DND-41 (cell line): ENCODE data around the gene SLC22A17.
"Not testable (repeated sequence)": the region's sequence is repeated elsewhere in the genome, so short reads cannot be mapped to it uniquely, and the experiment has no call there.

Experiments used
- ATAC-seq: fragments of 200-7000 bp; cut with Tn5 transposase; 3 replicates; pipeline ENCODE4 v1.9.1; 2021; ENCODE audit warnings: low read depth; ENCODE audit not compliant: insufficient read depth
- DNase-seq: peaks from one replicate; pipeline ENCODE4 v3.0.0-alpha.2; 2020
- H2AFZ ChIP-seq: 2 replicates; pipeline ENCODE4 v1.6.0; 2012; ENCODE audit warnings: low read depth, low read length
- H3K27ac ChIP-seq: 2 replicates; pipeline ENCODE4 v1.5.1; 2012; ENCODE audit warnings: low read length, inconsistent platforms
- H3K27me3 ChIP-seq: fragments of 200-600 bp; sonication (generic); 2 replicates; pipeline ENCODE4 v1.6.0; 2012; ENCODE audit warnings: low read length, mild to moderate bottlenecking, inconsistent platforms; ENCODE audit not compliant: insufficient read depth, poor library complexity
- H3K36me3 ChIP-seq: 2 replicates; pipeline ENCODE4 v1.5.1; 2012; ENCODE audit warnings: low read length, inconsistent platforms; ENCODE audit not compliant: insufficient read depth
- H3K4me1 ChIP-seq: 2 replicates; pipeline ENCODE4 v1.5.1; 2012; ENCODE audit warnings: mild to moderate bottlenecking, low read length; ENCODE audit not compliant: insufficient read depth
- H3K4me2 ChIP-seq: 2 replicates; pipeline ENCODE4 v1.6.0; 2012; ENCODE audit warnings: mild to moderate bottlenecking, moderate library complexity, low read length, inconsistent platforms; ENCODE audit not compliant: insufficient read depth
- H3K4me3 ChIP-seq, 2 experiments: fragments of 200-600 bp in 1 of 2; shearing (Covaris generic) in 1 of 2; 2 replicates each; pipeline ENCODE4 v1.5.1; 2012 to 2016; ENCODE audit warnings: inconsistent platforms in 2 of 2, low read length in 2 of 2, mild to moderate bottlenecking in 2 of 2, low read depth in 1 of 2, moderate library complexity in 1 of 2
- H3K79me2 ChIP-seq: 2 replicates; pipeline ENCODE4 v1.6.0; 2012; ENCODE audit warnings: low read length, inconsistent platforms; ENCODE audit not compliant: insufficient read depth
- H3K9ac ChIP-seq: 2 replicates; pipeline ENCODE4 v1.6.0; 2012; ENCODE audit warnings: low read depth, mild to moderate bottlenecking, inconsistent platforms, low read length, moderate library complexity
- H3K9me3 ChIP-seq: 2 replicates; pipeline ENCODE4 v1.5.1; 2012; ENCODE audit warnings: low read length, moderate library complexity, mild to moderate bottlenecking, inconsistent platforms; ENCODE audit not compliant: insufficient read depth, severe bottlenecking
- H4K20me1 ChIP-seq: 2 replicates; pipeline ENCODE4 v1.6.0; 2012; ENCODE audit warnings: low read length; ENCODE audit not compliant: insufficient read depth
- EZH2 ChIP-seq: IDR thresholded peaks from 3 replicates; pipeline ENCODE4 v1.6.1; 2012; ENCODE audit warnings: borderline replicate concordance, low read depth, mild to moderate bottlenecking, moderate library complexity, low read length, inconsistent platforms; ENCODE audit not compliant: severe bottlenecking
- TF ChIP-seq, protein P1 (sequence below): IDR thresholded peaks from 2 replicates; pipeline ENCODE4 v1.5.1; 2012; ENCODE audit warnings: borderline replicate concordance, low read length, moderate library complexity, mild to moderate bottlenecking; ENCODE audit not compliant: poor library complexity, severe bottlenecking; ENCODE audit errors: extremely low read depth

SLC22A17 gene

DNA sequence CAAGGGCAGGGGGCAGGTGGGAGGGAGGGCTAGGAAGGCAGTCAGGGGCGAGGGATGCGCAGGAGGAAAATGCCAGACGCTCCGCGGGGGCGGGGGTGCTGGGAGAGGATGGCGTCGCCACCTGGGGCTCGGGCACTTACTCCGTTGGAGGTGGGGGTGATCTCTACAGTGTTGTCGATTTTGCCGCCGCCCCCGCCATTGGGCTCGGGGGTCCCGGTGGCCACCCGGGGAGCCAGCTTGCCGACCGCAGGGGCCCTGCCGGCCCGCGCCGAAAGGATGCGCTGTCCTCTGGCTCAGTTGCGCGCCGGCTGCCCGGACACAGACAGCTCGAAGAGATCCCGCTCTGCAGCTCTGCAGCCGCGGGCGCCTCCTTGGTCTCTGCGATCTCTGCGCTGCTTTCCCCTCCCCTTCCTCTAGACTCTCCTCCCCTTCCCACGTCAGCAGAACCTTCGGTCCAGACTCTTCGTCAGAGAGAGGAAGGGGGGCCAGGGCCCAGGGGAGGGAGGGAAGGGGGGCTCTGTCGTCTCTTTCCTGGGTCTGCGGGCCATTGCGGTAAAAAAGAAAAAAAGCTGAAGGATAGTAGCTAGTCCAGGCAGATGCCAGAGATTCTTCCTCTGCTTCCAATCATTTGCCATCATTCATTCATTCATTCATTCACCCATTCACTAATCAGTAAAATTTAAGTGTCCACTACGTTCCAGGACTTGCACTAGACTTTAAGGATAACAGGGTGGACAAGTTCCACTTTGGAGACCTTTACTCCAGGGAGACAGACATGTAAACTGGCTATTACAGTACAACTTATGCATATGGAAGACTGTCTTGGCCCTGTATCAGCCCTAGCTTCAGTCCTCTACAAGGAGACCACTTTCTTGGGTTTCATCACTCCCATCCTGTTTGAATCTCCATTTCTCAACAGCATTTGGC, at the start of gene SLC22A17:
TSS of gene SLC22A17 (minus strand) at position 382 of the 927 bp plus-strand sequence.
- Histone ChIP-seq H3K4me1 (no peaks in the 10 kb centered on the region), H4K20me1 (no peaks in the 10 kb centered on the region), H3K27ac (no peak within 1 kb of the TSS), H3K4me2 (no peak within 1 kb of the TSS), H3K79me2 (no peaks in the 10 kb centered on the region), H3K9ac (no peak within 1 kb of the TSS), H3K27me3 (peaks cover 42% of the 10 kb centered on the region), H3K9me3 (no peaks in the 10 kb centered on the region), H3K4me3 (no peak within 1 kb of the TSS), H2AFZ (no peak within 1 kb of the TSS), H3K36me3 (no peaks in the 10 kb centered on the region)
- TF ChIP-seq, protein P1, sequence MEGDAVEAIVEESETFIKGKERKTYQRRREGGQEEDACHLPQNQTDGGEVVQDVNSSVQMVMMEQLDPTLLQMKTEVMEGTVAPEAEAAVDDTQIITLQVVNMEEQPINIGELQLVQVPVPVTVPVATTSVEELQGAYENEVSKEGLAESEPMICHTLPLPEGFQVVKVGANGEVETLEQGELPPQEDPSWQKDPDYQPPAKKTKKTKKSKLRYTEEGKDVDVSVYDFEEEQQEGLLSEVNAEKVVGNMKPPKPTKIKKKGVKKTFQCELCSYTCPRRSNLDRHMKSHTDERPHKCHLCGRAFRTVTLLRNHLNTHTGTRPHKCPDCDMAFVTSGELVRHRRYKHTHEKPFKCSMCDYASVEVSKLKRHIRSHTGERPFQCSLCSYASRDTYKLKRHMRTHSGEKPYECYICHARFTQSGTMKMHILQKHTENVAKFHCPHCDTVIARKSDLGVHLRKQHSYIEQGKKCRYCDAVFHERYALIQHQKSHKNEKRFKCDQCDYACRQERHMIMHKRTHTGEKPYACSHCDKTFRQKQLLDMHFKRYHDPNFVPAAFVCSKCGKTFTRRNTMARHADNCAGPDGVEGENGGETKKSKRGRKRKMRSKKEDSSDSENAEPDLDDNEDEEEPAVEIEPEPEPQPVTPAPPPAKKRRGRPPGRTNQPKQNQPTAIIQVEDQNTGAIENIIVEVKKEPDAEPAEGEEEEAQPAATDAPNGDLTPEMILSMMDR = no peak
- peak; percentile 33 for TF ChIP-seq EZH2
- ATAC-seq (peak; percentile 49), DNase-seq (no peak)

- Histone ChIP-seq H2AFZ (no peak overlapping the region), H3K79me2 (no peaks in the 10 kb centered on the region), H3K27me3 (peaks cover 15% of the 10 kb centered on the region), H4K20me1 (no peaks in the 10 kb centered on the region; the same call in 1 of the 2 replicates), H3K9me3 (no peaks in the 10 kb centered on the region), H3K4me1 (no peaks in the 10 kb centered on the region), H3K9ac (no peak overlapping the region), H3K4me3 (no peak overlapping the region), H3K36me3 (no peaks in the 10 kb centered on the region), H3K27ac (no peak overlapping the region), H3K4me2 (no peak overlapping the region)
- ATAC-seq (no peak), DNase-seq (no peak)
- TF ChIP-seq, protein P1 = no peak
- TF ChIP-seq EZH2 = no peak
Observed at GRCh38 chr14:23401291-23401690, 48.6 kb upstream of the SLC22A17 start.

- not testable (repeated sequence) for H3K36me3 ChIP-seq, H3K9me3 ChIP-seq, ATAC-seq, H4K20me1 ChIP-seq, H3K4me1 ChIP-seq, H3K79me2 ChIP-seq, H3K4me3 ChIP-seq, H3K9ac ChIP-seq, H3K4me2 ChIP-seq, H2AFZ ChIP-seq, H3K27ac ChIP-seq, DNase-seq
- H3K27me3 ChIP-seq = peaks cover 15% of the 10 kb centered on the region
Observed at GRCh38 chr14:23400496-23401149, 47.9 kb upstream of the SLC22A17 start.

GRCh38 chr14:23399591-23399990, 46.9 kb upstream of the SLC22A17 start:
- Histone ChIP-seq H3K4me2 (no peak overlapping the region), H3K79me2 (no peaks in the 10 kb centered on the region), H3K27me3 (peaks cover 16% of the 10 kb centered on the region), H3K4me3 (no peak overlapping the region), H3K4me1 (no peaks in the 10 kb centered on the region), H3K27ac (no peak overlapping the region), H3K36me3 (no peaks in the 10 kb centered on the region), H4K20me1 (no peaks in the 10 kb centered on the region; the same call in 1 of the 2 replicates), H2AFZ (no peak overlapping the region), H3K9me3 (no peaks in the 10 kb centered on the region), H3K9ac (no peak overlapping the region)
- ATAC-seq (no peak), DNase-seq (no peak)
- TF ChIP-seq, protein P1 = no peak
- TF ChIP-seq EZH2 = no peak
